ENCODE measurements around the gene SLC30A7. TPM values are rescaled to one million over a fixed set of nuclear protein-coding genes. Genes with fewer than 3 reads are reported as not detected.
A peak's percentile ranks its signal among the peaks of the same experiment; 100 is the strongest.

The SLC30A7 gene
- total RNA-seq, 1 experiment from 2014 or later: 31.4 TPM

DNA sequence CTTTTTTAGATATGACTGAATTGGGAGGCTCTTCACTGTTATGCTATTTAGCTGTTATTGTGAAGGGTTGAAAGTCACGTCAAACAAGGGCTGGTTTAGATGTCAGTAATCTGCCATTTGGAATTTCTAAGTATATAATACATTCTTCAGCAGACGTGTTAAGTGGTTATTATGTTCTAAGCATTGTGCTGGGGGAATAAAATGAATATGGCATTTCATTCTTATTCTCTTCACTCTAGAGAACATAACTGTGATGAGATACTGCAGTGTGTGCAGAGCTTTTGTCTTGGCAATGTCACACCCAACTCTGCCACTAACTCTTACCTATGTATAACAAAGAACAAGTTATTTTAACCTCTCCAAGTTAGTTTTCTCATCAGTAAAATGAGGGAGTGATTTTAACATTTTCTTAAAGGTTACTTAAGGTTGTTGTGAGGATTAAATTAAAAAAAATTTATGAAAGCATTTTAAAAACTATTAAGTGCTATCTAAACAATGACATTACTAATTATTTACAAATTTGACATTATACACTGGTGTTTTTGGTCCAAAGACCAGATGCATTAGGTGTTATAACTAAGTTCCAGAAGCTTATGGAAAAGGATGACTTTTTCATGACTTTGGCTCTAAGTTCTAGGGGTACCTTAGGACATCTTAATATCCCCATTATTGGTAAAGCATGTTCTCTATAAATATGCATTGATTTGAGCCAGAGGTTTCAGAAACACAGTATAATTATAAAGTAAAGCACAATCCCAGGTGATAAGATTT, 58.3 kb downstream of the SLC30A7 start:
- peaks cover 4% of the 10 kb centered on the region for H3K36me3 ChIP-seq (ENCODE audit: insufficient read depth, low read length, poor library complexity, severe bottlenecking)
- no TSS peak for BruUV-seq (replicated peaks)
- H3K27ac ChIP-seq (ENCODE audit: low read depth, low read length, poor library complexity, severe bottlenecking): no peak overlapping the region
- ChIA-PET POLR2A (ENCODE audit: low non-redundant PET) (no interaction called here), CTCF (no interaction called here)
- H3K4me3 ChIP-seq (ENCODE audit: low read depth, low read length, poor library complexity, severe bottlenecking): no peak overlapping the region
- intact Hi-C loops (cut with micrococcal nuclease; ENCODE audit: unreplicated experiment): loop anchor here (5.0 to 10.0 kb wide), 3 partner anchors 52 to 281 kb away; partner anchors contain the start of genes DPH5 and S1PR1
- no peak for DNase-seq (ENCODE audit: low spot score)
- TF ChIP-seq EZH2 (IDR thresholded peaks at IDR 0.05; ENCODE audit: borderline replicate concordance, low read depth, low read length, poor library complexity, severe bottlenecking): no peak
- TF ChIP-seq, protein P1, sequence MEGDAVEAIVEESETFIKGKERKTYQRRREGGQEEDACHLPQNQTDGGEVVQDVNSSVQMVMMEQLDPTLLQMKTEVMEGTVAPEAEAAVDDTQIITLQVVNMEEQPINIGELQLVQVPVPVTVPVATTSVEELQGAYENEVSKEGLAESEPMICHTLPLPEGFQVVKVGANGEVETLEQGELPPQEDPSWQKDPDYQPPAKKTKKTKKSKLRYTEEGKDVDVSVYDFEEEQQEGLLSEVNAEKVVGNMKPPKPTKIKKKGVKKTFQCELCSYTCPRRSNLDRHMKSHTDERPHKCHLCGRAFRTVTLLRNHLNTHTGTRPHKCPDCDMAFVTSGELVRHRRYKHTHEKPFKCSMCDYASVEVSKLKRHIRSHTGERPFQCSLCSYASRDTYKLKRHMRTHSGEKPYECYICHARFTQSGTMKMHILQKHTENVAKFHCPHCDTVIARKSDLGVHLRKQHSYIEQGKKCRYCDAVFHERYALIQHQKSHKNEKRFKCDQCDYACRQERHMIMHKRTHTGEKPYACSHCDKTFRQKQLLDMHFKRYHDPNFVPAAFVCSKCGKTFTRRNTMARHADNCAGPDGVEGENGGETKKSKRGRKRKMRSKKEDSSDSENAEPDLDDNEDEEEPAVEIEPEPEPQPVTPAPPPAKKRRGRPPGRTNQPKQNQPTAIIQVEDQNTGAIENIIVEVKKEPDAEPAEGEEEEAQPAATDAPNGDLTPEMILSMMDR (conservative IDR thresholded peaks at IDR 0.05; ENCODE audit: low read depth, low read length): no peak
- no peaks in the 10 kb centered on the region for H3K27me3 ChIP-seq (replicated peaks; ENCODE audit: insufficient read depth, low read depth, low read length, poor library complexity)
- H3K4me1 ChIP-seq (ENCODE audit: insufficient read depth, low read length, poor library complexity, severe bottlenecking): peaks cover 55% of the 10 kb centered on the region
- H3K9me3 ChIP-seq (ENCODE audit: low read depth, low read length, poor library complexity, severe bottlenecking): no peaks in the 10 kb centered on the region

DNA sequence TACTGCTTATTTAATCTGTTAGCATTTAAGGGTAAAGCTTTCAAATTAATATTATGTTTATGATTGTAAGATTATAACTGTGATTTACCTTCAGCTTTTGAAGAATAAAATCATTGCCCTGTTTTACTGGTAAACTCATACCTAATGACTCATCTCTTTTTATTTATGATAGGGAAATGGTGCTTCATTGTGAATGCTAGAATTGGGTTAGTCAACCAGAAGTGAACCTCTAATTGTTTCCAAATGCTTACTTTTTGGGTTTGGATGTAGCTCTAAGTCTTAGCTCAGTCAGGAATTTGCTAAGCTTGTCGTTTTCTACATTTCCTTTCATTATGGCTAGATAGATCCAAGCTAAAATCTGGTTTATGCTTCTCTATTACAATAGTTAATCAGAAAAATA, 59.4 kb downstream of the SLC30A7 start:
- peak; percentile 86 for DNase-seq (ENCODE audit: low spot score)
- BruUV-seq (replicated peaks): no TSS peak
- no peaks in the 10 kb centered on the region for H3K27me3 ChIP-seq (replicated peaks; ENCODE audit: insufficient read depth, low read depth, low read length, poor library complexity)
- peaks cover 4% of the 10 kb centered on the region for H3K36me3 ChIP-seq (ENCODE audit: insufficient read depth, low read length, poor library complexity, severe bottlenecking)
- ChIA-PET POLR2A (ENCODE audit: low non-redundant PET) (no interaction called here), CTCF (interaction anchor here (1.2 kb wide), 1 partner anchor 333 kb away, joined by 3 read pairs; no protein-coding TSS in a partner anchor)
- H3K4me3 ChIP-seq (ENCODE audit: low read depth, low read length, poor library complexity, severe bottlenecking): no peak overlapping the region
- no peak for TF ChIP-seq EZH2 (IDR thresholded peaks at IDR 0.05; ENCODE audit: borderline replicate concordance, low read depth, low read length, poor library complexity, severe bottlenecking)
- TF ChIP-seq, protein P1 (conservative IDR thresholded peaks at IDR 0.05; ENCODE audit: low read depth, low read length): no peak
- intact Hi-C loops (cut with micrococcal nuclease; ENCODE audit: unreplicated experiment): loop anchor here (10.0 kb wide), 1 partner anchor 279 kb away; the partner anchor contains the start of gene S1PR1
- peak overlapping the region; percentile 45 for H3K27ac ChIP-seq (ENCODE audit: low read depth, low read length, poor library complexity, severe bottlenecking)
- H3K9me3 ChIP-seq (ENCODE audit: low read depth, low read length, poor library complexity, severe bottlenecking): no peaks in the 10 kb centered on the region
- H3K4me1 ChIP-seq (ENCODE audit: insufficient read depth, low read length, poor library complexity, severe bottlenecking): peaks cover 47% of the 10 kb centered on the region

DNA sequence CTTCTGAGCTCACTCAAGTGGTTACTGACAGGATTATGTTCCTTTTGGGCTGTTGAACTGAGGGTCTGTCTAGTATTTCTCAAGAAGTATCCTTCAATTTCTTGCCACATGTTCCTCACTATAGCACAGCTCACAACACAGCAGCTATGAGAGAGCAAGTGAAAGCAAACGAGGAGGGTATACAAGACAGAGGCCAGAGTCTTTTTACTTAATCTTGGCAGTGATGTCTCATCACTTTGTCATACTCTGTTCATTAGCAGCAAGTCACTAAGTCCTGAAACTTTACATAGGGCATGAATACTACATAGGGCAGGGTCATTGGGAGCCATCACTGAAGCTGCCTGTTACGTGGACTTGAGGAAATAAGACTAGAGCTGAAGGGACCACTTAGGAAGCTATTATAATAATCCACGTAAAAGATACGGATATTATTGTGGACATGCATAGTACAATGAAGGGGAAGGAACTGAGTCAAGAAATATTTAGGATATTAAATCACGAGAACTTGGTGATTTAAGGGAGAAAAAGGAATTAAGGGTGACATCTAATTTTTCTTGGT, 63.7 kb downstream of the SLC30A7 start:
- intact Hi-C loops (cut with micrococcal nuclease; ENCODE audit: unreplicated experiment): loop anchor here (10.0 kb wide), 1 partner anchor 275 kb away; the partner anchor contains the start of gene S1PR1
- POLR2A ChIA-PET (ENCODE audit: low non-redundant PET): interaction anchor here (0.5 kb wide), 1 partner anchor 10 kb away, joined by 3 read pairs; no protein-coding TSS in a partner anchor
- BruUV-seq (replicated peaks): no TSS peak

More for the DNA sequence above, 63.7 kb downstream of the SLC30A7 start:
- DNase-seq (ENCODE audit: low spot score): no peak
- H3K27ac ChIP-seq (ENCODE audit: low read depth, low read length, poor library complexity, severe bottlenecking): no peak overlapping the region
- H3K4me3 ChIP-seq (ENCODE audit: low read depth, low read length, poor library complexity, severe bottlenecking): no peak overlapping the region
- no peaks in the 10 kb centered on the region for H3K36me3 ChIP-seq (ENCODE audit: insufficient read depth, low read length, poor library complexity, severe bottlenecking)
- H3K4me1 ChIP-seq (ENCODE audit: insufficient read depth, low read length, poor library complexity, severe bottlenecking): peaks cover 24% of the 10 kb centered on the region
- TF ChIP-seq, protein P1 (conservative IDR thresholded peaks at IDR 0.05; ENCODE audit: low read depth, low read length): no peak
- no peak for TF ChIP-seq EZH2 (IDR thresholded peaks at IDR 0.05; ENCODE audit: borderline replicate concordance, low read depth, low read length, poor library complexity, severe bottlenecking)
- no peaks in the 10 kb centered on the region for H3K27me3 ChIP-seq (replicated peaks; ENCODE audit: insufficient read depth, low read depth, low read length, poor library complexity)
- CTCF ChIA-PET: no interaction called here
- H3K9me3 ChIP-seq (ENCODE audit: low read depth, low read length, poor library complexity, severe bottlenecking): no peaks in the 10 kb centered on the region
